ENCODE data around the gene HS3ST5.

Gene HS3ST5

GRCh38 chr6:114202389-114202788 lies 140.4 kb downstream of the HS3ST5 start:
- H3K27ac Mint-ChIP-seq = no peak overlapping the region
- H3K9me3 Mint-ChIP-seq = peaks cover 6% of the 10 kb centered on the region
- H3K27me3 Mint-ChIP-seq = no peaks in the 10 kb centered on the region
- H3K4me3 Mint-ChIP-seq = no peak overlapping the region
- H3K4me1 Mint-ChIP-seq = no peaks in the 10 kb centered on the region
- no peaks in the 10 kb centered on the region for H3K36me3 Mint-ChIP-seq

DNA sequence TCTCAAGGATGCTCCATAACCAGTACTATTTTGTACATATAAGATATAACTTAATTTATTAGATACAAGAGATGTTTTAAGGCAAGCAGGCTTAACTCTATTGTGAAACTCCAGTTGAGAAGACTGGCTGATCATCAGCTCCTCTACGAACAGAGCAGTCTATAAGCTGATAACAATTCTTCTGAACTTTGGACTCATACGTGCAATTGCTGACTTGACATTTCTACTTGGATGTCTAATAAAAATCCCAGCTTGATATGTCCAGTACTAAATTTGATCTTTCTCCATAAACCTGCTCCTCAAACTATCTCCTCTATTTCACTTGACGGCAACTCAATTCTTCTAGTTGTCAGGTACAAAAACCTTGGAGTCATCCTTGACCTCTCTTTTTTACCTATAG lies 141.9 kb downstream of the HS3ST5 start:
- H3K4me3 Mint-ChIP-seq = no peak overlapping the region
- H3K27me3 Mint-ChIP-seq = no peaks in the 10 kb centered on the region
- no peaks in the 10 kb centered on the region for H3K4me1 Mint-ChIP-seq
- peaks cover 6% of the 10 kb centered on the region for H3K9me3 Mint-ChIP-seq
- no peaks in the 10 kb centered on the region for H3K36me3 Mint-ChIP-seq
- no peak overlapping the region for H3K27ac Mint-ChIP-seq

GRCh38 chr6:114195631-114196403 lies 147.0 kb downstream of the HS3ST5 start:
- Mint-ChIP-seq H3K27ac (no peak overlapping the region), H3K27me3 (peaks cover 3% of the 10 kb centered on the region), H3K36me3 (no peaks in the 10 kb centered on the region), H3K4me3 (no peak overlapping the region), H3K4me1 (no peaks in the 10 kb centered on the region), H3K9me3 (peaks cover 6% of the 10 kb centered on the region)

DNA sequence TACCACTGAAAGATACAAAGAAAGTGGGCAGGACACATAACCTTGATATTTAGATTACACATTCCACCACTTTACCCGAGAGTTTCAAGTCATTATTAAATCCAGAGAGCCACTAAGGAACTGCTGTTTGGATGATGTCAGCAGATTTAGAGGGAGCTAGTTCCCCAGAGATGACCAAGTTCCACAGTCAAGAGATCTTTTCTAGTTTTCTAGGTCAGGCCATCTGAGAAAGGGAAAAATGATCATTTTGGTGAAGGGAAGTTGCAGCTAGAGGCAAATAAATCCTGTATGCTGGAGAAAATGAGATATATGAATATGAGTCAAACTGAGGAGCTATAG lies 147.8 kb downstream of the HS3ST5 start:
- H3K9me3 Mint-ChIP-seq = peaks cover 6% of the 10 kb centered on the region
- H3K27me3 Mint-ChIP-seq = peaks cover 3% of the 10 kb centered on the region
- no peaks in the 10 kb centered on the region for H3K4me1 Mint-ChIP-seq
- no peak overlapping the region for H3K4me3 Mint-ChIP-seq
- no peak overlapping the region for H3K27ac Mint-ChIP-seq
- no peaks in the 10 kb centered on the region for H3K36me3 Mint-ChIP-seq

DNA sequence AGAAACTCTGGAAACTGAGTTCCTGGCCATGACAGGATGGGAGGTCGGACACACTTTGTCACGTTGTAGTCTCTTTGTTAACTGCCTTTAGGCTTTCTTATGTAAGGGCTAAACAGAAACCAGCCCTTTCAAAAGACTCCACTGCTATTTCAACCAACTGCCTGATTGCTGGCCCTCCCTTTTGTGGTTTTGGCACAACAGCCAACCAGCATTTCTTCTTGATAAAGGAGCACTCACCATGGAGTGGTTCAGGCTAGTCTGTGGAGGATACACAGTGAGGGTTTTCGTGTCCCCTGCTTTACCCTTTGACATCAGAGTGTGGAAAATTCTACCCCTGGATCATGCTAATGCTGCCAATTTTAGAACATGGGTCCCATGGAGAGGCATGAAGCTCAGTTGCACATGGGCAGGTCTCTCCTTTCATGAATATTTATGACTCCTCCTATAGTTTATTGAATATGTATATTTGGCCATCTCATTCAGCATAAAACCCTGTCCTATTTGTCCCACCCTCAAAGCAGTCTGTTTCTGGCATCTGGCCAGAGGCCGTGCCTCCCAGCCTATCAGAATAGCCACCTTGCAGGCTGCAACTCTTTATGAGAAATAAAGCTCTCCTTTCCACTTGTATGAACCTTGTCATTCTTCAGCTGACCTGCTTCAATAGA lies 148.3 kb downstream of the HS3ST5 start:
- H3K4me3 Mint-ChIP-seq = no peak overlapping the region
- no peaks in the 10 kb centered on the region for H3K4me1 Mint-ChIP-seq
- peaks cover 6% of the 10 kb centered on the region for H3K9me3 Mint-ChIP-seq
- peaks cover 3% of the 10 kb centered on the region for H3K27me3 Mint-ChIP-seq
- no peak overlapping the region for H3K27ac Mint-ChIP-seq
- no peaks in the 10 kb centered on the region for H3K36me3 Mint-ChIP-seq

GRCh38 chr6:114187563-114187962 lies 155.3 kb downstream of the HS3ST5 start:
- Mint-ChIP-seq H3K36me3 (no peaks in the 10 kb centered on the region), H3K27ac (no peak overlapping the region)

DNA sequence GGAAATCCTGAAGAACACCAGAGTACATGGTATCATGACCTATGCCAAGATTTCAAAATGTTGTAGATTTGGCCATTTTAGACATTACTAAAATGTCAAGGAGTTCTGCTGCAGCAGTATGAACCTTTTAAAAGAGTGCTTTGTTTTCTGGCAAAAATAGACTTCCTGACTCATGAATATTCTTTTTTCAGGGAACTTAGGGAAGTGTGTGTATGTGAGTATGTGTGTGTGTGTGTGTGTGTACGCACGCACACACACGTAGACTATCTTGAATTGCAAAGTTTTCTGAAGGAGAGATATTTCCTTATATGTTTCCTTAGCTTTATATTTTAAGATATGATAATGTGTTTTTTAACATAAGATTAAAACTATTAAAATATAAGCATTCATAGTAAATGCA lies 161.2 kb downstream of the HS3ST5 start:
- H3K27ac Mint-ChIP-seq = no peak overlapping the region
- no peaks in the 10 kb centered on the region for H3K4me1 Mint-ChIP-seq
- no peak overlapping the region for H3K4me3 Mint-ChIP-seq
- no peaks in the 10 kb centered on the region for H3K36me3 Mint-ChIP-seq
- H3K9me3 Mint-ChIP-seq = no peaks in the 10 kb centered on the region
- no peaks in the 10 kb centered on the region for H3K27me3 Mint-ChIP-seq

More at GRCh38 chr6:114187563-114187962, 155.3 kb downstream of the HS3ST5 start:
- peaks cover 3% of the 10 kb centered on the region for H3K27me3 Mint-ChIP-seq
- no peaks in the 10 kb centered on the region for H3K4me1 Mint-ChIP-seq
- H3K4me3 Mint-ChIP-seq = no peak overlapping the region
- no peaks in the 10 kb centered on the region for H3K9me3 Mint-ChIP-seq

- no peaks in the 10 kb centered on the region for H3K27me3 Mint-ChIP-seq
- no peak overlapping the region for H3K4me3 Mint-ChIP-seq
- no peaks in the 10 kb centered on the region for H3K4me1 Mint-ChIP-seq
- H3K36me3 Mint-ChIP-seq = no peaks in the 10 kb centered on the region
- H3K27ac Mint-ChIP-seq = no peak overlapping the region
- H3K9me3 Mint-ChIP-seq = no peaks in the 10 kb centered on the region
Observed at GRCh38 chr6:114179411-114179810, 163.4 kb downstream of the HS3ST5 start.

DNA sequence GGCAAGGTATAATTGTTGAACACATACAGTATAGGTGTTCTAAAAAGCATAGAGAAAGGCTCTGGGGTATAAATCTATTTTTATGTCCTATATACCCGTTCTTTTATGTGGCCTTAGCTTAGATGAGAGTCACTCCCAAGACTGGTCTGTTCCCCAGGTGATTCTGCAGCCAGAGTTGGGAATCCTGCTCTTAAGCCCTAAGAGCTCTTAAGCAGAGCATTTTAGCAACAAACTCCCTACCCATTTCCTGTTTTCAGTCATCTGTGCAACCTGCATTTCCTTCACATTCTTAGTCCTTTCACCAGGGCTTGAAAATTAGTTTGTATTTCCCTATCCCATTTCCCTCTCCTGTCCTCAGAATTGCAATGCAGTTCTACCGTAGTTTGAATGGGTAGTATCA lies 166.1 kb downstream of the HS3ST5 start:
- H3K27ac Mint-ChIP-seq = no peak overlapping the region
- H3K27me3 Mint-ChIP-seq = no peaks in the 10 kb centered on the region
- H3K36me3 Mint-ChIP-seq = no peaks in the 10 kb centered on the region
- H3K4me3 Mint-ChIP-seq = no peak overlapping the region
- H3K4me1 Mint-ChIP-seq = no peaks in the 10 kb centered on the region
- no peaks in the 10 kb centered on the region for H3K9me3 Mint-ChIP-seq

DNA sequence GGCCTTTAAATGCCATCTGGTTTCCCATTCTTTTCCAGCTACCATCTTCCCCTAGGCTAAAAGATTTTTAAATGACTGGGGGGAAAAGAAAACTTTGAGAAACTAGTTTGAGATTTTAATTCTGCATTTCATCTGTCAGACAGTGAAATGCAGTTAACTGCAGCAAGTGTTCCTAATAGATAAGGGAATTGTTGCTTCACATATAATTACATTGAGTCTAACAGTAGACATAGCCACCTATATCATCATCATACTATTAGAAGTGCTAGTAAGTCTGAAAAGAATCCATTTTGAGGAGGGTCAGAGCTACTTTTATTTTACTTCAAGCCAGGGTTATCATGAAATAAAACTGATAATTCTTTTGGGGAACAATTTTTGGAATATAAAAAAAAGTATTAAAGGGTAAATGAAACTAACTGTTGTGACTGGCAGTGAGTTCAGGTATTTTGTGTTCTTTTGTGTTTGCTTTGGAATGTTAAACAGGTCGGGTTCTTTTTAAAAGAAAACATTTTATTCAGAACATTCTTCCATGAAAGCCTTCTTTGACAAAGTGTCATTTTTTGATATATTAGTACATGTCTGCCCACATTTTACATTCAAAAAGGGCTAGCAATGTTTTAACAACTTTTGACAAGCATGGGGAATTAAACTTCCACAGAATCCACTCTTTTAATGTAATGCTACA lies 170.1 kb downstream of the HS3ST5 start:
- Mint-ChIP-seq H3K36me3 (no peaks in the 10 kb centered on the region), H3K4me3 (no peak overlapping the region), H3K9me3 (no peaks in the 10 kb centered on the region), H3K27ac (no peak overlapping the region), H3K4me1 (no peaks in the 10 kb centered on the region), H3K27me3 (no peaks in the 10 kb centered on the region)

DNA sequence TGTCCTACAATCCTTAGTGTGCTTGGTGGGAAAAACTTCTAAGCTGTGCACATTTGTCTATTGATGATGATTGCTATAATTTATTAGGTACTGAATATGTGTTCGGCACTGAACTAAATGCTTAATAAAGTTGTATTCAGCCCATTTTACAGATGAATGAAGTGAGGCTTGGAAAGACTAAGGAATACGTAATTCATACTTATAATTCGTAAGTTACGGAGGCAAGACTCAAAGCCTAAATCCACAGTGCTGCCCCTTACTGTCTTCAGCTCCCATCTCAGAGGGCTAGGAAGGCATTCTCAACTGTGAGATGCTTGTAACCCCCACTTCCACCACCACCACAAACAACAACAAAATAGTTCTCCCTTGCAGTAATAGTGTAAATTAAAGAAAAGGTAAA lies 171.3 kb downstream of the HS3ST5 start:
- Mint-ChIP-seq H3K4me3 (no peak overlapping the region), H3K9me3 (no peaks in the 10 kb centered on the region), H3K27me3 (peaks cover 2% of the 10 kb centered on the region), H3K27ac (no peak overlapping the region), H3K4me1 (no peaks in the 10 kb centered on the region), H3K36me3 (no peaks in the 10 kb centered on the region)

DNA sequence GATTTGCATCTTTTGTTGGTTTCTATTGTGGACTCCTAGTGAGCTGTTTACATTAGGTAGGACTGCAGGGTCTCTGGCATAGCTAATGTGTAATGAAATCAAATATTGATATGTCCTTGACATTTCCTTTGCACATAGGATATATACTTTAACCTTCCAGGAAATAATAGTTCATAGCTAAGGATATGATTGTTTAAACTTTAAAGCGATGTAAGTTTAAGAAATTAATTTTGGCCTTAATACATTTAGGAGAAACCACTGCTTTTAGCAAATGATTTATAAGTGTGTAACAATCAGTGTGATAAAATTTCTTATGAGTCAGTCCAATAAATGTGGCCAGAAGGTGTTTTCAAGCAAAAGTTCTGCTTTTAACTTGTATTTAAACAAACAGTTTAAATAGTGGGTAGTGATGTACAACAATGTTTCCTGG lies 171.8 kb downstream of the HS3ST5 start:
- Mint-ChIP-seq H3K9me3 (no peaks in the 10 kb centered on the region), H3K27me3 (peaks cover 2% of the 10 kb centered on the region), H3K27ac (no peak overlapping the region), H3K4me3 (no peak overlapping the region), H3K36me3 (no peaks in the 10 kb centered on the region), H3K4me1 (no peaks in the 10 kb centered on the region)

- H3K4me3 Mint-ChIP-seq = no peak overlapping the region
- no peaks in the 10 kb centered on the region for H3K9me3 Mint-ChIP-seq
- no peaks in the 10 kb centered on the region for H3K4me1 Mint-ChIP-seq
- no peak overlapping the region for H3K27ac Mint-ChIP-seq
- H3K36me3 Mint-ChIP-seq = no peaks in the 10 kb centered on the region
- peaks cover 2% of the 10 kb centered on the region for H3K27me3 Mint-ChIP-seq
Observed at GRCh38 chr6:114170372-114170771, 172.5 kb downstream of the HS3ST5 start.

- H3K27me3 Mint-ChIP-seq = peaks cover 2% of the 10 kb centered on the region
- no peaks in the 10 kb centered on the region for H3K4me1 Mint-ChIP-seq
- no peaks in the 10 kb centered on the region for H3K36me3 Mint-ChIP-seq
- no peak overlapping the region for H3K27ac Mint-ChIP-seq
- H3K4me3 Mint-ChIP-seq = no peak overlapping the region
- no peaks in the 10 kb centered on the region for H3K9me3 Mint-ChIP-seq
Observed at GRCh38 chr6:114169763-114170162, 173.1 kb downstream of the HS3ST5 start.

- Mint-ChIP-seq H3K27me3 (peaks cover 2% of the 10 kb centered on the region), H3K9me3 (no peaks in the 10 kb centered on the region), H3K4me1 (no peaks in the 10 kb centered on the region), H3K27ac (no peak overlapping the region), H3K36me3 (no peaks in the 10 kb centered on the region), H3K4me3 (no peak overlapping the region)
Observed at GRCh38 chr6:114167583-114168576, 174.9 kb downstream of the HS3ST5 start.
